Measurements from ENCODE around the gene ZCCHC7.
"Not testable (repeated sequence)": the region's sequence is repeated elsewhere in the genome, so short reads cannot be mapped to it uniquely, and the experiment has no call there.

The ZCCHC7 gene

DNA sequence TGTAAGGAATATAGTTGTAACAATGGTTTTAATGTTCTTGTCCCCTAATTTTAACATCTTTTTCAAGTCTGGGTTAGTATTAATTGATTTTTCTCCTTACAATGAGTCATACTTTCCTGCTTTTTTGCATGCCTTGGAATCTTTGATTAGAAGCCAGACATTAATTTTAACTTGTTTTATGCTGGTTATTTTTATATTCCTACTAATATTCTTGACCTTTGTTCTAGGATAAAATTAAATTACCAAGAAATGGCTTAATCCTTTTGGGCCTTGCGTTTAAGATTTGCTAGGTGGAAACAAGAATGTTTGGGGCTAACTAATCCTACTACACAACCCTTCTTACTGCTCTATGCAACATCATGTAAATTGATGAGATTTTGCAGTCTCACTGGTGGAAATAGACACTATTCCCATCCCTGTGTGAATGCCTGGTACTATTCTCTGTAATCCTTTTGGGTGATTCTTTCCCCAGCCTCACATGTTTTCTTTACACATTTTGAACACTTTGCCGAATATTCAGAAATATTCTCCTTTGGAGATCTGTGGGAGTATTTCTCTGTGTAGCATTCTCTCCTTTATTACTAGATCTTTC is 47.2 kb downstream of the ZCCHC7 start:
- in situ Hi-C loops (cut with MboI; ENCODE audit: low sequenced_read_pairs), result no loop called here

DNA sequence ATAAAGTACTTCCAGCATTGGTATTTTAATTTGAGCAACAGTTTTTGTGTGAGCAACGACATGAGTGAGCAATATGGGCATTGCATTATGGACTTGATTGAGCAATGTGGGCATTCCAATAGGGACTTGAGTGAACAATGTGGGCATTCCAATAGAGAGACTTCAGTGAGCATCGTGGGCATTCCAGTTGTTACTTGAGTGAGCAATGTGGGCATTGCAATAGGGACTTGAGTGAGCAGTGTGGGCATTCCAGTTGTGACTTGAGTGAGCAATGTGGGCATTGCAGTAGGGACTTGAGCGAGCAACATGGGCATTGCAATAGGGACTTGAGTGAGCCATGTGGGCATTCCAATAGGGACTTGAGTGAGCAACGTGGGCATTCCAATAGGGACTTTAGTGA is 52.2 kb downstream of the ZCCHC7 start:
- in situ Hi-C loops (cut with MboI; ENCODE audit: low sequenced_read_pairs), result no loop called here

- in situ Hi-C loops (cut with MboI; ENCODE audit: low sequenced_read_pairs), result no loop called here
Measured at GRCh38 chr9:37174247-37174646, 53.9 kb downstream of the ZCCHC7 start.

DNA sequence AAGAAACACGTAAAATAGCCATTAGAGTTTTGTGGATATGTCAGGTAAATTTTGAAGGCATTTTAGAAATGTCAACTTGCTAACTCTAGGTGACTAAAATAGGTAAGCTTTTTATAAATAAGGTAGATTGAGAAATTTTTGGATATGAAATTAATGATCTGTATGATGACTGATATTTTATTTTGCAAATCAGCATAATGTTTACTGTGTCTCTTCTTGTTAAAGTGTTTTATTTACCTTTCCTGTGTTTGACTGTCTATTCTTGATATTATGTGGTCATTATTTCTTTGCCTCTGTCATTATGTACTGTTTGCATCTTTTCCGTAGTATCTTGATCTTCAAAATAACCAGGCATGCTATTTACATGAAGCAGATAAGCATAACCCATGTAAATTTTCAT is 58.4 kb downstream of the ZCCHC7 start:
- in situ Hi-C loops (cut with MboI; ENCODE audit: low sequenced_read_pairs), result no loop called here

DNA sequence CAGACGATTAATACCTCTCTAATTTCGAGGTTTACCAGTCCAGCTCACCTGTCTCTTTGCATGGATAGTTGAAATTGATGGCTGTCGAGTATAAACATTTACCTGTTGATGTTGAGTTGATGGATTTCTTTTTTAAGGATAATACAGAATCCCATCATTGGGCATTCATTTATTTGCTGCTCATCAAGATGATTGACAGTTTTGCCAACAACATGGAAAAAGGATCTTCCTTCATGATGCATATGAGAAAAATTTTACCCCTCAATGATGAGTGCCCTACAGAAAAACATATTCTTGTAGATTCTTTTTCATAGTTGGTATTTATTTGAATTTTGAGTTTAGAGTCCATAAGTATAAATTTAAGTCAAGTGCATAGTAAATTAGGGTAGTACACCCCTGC is 59.2 kb downstream of the ZCCHC7 start:
- in situ Hi-C loops (cut with MboI; ENCODE audit: low sequenced_read_pairs), result no loop called here

DNA sequence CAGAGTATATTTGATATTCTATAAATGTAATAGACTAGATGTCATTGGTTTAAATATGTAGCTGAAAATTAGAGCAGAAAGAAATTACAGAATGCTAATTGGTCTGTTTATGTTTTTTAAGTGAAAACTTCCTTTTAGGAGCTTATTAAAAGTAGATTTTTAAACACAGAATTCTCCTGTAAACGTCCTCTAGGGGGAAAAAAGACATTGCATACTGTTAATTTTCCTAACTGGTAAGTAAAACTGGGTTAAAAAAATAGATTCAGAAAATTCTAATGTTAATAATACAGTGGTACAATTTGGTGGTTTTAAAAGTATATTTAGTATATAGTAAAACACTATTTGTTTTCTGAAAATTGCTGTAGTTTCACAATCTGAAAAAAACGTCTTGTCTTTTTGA is 59.8 kb downstream of the ZCCHC7 start:
- in situ Hi-C loops (cut with MboI; ENCODE audit: low sequenced_read_pairs), result no loop called here

DNA sequence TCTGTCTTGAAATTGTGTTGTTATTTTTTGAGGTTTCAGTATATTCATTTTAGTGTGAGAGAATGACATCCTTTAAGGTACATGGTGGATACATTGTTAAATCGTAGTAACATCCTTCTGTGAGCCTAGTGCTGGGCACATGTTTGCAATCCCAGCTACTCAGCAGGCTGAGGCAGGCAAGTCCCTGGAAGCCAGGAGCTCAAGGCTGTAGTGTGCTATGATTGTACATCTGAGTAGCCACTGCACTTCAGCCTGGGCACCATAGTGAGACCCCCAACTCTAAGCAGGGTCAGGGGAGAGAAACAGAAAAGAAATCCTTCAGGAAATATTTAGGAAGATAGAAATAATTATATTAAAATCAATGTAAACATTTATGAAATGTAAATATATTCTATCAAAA is 62.3 kb downstream of the ZCCHC7 start:
- in situ Hi-C loops (cut with MboI; ENCODE audit: low sequenced_read_pairs), result no loop called here

DNA sequence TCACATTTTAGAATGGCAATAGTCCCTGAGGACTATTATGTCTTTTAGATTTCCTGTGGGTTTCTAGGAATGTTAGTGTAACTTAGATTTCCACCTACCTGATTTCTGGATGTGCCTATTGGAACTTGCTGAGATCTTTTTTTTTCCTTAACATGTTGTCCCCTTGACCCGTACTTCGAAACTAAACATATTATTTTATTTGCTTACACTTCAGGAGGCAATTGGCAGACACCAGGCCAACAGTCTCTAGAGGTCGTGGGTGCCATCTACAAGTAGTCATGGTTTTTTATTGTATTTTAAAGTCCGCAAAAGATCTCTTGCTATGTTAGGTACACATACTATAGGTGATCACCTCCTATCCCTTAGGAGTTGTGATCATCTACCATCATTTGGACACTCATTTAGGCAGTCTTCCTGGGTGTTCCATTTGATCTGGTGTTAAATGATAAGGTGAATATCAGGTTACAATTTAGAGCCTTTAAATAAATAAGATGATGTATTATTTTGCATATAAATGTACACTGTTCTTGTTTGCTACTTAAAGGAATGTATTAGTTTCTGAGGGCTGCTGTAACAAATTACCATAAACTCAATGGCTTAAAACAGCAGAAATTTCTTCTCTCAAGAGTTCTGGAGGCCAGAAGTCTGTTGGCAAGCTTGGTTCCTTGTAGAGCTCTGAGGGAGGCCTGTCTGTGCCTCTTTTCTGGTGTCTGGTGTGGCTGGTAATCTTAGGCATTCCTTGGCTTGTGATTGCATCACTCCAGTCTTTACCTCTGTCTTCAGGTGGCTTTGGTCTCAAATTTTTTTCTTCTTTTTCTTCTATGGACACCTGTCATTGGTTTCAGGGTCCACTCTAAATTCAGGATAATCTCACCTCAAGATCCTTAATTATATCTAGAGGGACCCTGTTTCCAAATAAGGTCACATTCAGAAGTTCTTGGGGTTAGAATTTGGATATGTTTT is 64.8 kb downstream of the ZCCHC7 start:
- in situ Hi-C loops (cut with MboI; ENCODE audit: low sequenced_read_pairs), result no loop called here

DNA sequence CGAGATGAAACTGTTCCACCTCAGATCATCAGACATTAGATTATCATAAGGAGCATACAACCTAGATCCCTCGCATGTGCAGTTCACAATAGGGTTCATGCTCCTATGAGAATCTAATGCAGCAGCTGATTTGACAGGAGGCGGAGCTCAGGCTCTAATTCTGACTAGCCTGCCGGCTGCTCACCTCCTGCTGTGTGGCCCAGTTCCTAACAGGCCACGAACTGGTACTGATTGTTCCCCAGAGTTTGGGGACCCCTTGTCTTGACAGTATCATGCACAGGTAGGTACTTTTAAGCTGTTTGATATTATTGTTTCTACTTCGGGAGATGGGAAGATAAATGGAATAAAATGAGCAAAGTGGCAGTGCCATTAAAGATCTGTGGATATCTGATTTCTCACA is 66.9 kb downstream of the ZCCHC7 start:
- in situ Hi-C loops (cut with MboI; ENCODE audit: low sequenced_read_pairs), result no loop called here

DNA sequence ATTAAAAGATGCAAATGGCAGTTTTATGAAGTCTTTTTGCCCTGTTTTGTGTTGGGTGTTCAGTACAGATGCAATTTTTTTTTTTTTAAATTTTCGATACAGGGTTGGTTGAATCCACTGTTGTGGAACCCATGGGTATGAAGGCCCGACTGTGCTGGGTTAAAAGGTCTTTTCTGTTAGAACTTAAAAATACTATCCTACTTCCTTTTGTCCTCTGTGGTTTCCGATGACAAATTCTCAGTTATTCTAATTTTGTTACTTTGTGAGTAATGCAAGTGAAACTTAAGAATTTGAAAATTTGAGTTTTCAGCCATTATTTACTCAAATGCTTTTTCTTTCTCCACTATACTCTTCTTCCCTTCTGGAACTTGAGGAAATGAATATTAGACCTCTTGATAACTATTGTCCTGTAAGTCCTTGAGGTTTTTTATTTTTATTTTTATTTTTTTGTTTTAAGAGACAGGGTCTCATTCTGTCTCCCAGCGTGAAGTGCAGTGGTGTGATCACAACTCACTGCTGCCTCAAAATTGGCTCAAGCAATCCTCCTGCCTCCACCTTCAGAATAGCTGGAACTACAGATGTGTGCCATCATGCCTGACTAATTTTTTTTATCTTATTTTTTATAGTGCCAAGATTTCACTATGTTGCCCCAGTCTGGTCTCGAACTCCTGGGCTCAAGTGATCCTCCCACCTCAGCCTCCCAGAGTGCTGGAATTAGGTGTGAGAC is 67.5 kb downstream of the ZCCHC7 start:
- in situ Hi-C loops (cut with MboI; ENCODE audit: low sequenced_read_pairs), result no loop called here

DNA sequence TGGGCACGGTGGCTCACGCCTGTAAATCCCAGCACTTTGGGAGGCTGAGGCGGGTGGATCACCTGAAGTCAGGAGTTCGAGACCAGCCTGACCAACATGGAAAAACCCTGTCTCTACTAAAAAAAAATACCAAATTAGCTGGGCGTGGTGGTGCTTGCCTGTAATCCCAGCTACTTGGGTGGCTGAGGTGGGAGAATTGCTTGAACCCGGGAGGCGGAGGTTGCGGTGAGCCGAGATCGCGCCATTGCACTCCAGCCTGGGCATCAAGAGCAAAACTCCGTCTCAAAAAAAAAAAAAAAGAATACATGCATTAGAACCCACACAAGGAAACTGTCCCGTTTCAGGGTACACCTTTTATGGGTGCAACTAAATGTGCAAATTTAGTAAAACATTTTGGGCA is 70.4 kb downstream of the ZCCHC7 start:
- in situ Hi-C loops (cut with MboI; ENCODE audit: low sequenced_read_pairs), result not testable (repeated sequence)

DNA sequence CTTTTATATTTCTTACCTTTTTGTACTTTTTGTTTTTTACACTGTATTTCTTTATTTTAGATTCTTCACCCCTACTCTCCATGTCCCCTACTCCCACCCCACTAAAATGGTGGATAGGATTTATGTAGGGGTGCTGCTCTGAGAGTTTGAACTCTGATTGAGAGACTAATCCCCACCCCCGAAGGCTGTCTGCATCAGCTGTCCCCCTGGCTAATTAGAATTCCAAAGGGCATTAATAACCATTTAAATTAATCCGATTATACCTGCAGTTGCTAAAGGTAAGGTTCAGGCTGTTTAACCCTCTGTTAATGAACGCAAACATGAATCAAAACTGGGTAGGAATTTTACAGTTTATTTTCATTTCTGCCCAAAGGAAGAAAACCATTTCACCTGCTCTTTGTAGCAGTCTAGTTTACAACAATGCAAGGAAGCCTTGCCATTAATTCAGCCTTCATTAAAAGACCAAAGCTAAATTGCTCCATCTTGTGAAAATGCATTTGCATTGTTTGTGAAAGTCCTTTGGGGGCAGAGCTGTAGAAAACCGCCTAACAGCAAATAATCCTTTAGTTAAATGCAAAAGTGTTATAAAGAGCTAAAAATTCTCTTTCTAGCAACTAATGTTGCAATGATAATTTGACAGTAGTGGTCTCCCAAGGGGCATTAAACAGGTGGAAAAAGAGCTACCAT is 71.2 kb downstream of the ZCCHC7 start:
- in situ Hi-C loops (cut with MboI; ENCODE audit: low sequenced_read_pairs), result no loop called here

DNA sequence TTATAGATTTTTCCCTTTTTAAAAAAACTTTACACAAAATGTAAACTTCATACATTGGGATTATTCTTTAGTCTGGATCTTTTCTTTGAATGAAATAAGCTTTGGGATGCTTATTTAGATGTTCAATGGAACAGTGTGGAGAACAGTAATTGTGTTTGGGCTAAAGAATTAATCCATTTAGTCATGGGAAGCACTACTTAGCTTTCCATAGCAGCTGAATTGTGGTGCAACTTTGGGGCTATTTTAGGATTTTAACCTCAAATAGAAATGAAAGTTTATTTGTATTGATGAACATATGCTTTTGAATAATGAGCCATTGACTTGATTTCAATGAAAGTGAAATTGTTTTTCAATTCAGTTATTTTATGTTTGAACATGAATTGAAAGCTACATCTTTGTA is 72.4 kb downstream of the ZCCHC7 start:
- in situ Hi-C loops (cut with MboI; ENCODE audit: low sequenced_read_pairs), result no loop called here

- in situ Hi-C loops (cut with MboI; ENCODE audit: low sequenced_read_pairs), result no loop called here
Measured at GRCh38 chr9:37197158-37198038, 77.0 kb downstream of the ZCCHC7 start.

DNA sequence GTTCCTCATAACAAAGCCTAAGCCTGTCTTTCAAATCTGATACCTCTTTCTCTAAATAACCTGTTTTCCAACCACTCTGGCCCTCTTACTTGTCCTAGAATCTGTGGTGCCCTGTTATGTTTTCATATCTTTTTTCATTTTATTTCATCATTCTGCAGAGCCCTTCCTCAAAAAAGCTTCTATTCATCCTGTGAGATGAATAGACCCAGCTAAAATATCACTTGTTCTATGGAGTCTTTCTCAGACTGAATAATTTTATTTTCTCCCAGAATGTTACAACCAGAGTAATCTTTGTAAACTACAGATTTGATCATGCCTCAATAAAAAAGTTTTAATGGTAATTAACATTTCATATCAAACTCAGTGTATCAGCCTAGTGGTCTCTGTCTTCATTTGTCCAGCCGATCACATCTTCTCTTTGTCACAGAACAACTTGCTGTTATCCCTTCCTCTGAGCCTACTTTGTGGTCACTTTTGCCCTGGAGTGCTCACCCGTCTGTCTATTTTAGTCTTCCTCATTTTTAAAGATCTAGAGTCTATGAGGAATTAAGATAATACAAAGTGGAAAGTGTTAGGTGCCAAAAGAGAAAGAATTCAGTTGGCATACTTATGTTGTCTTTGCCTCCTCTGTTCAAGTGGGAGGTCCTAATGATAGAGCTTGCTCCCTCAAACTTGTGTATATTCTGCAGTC is 77.8 kb downstream of the ZCCHC7 start:
- in situ Hi-C loops (cut with MboI; ENCODE audit: low sequenced_read_pairs), result no loop called here

DNA sequence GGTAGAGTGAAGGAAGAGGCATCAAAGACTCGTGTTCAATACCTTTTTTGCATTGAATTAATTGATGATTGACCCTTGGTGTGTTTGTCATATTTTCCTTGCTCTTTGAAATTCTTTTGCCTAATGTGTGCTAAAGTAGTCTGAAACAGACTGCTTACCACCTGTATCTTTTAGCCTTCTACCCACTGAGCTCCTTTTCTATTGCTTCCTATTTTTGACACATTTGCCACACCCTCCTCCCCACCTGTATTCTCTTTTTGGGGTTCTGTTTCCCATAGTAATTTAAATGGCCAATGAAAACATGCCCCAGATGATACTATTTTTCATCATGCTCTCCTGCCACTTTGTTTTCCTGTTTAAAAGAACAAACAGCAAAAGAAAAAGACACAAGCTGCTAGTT is 78.5 kb downstream of the ZCCHC7 start:
- in situ Hi-C loops (cut with MboI; ENCODE audit: low sequenced_read_pairs), result no loop called here

- in situ Hi-C loops (cut with MboI; ENCODE audit: low sequenced_read_pairs), result no loop called here
Measured at GRCh38 chr9:37200433-37201005, 80.1 kb downstream of the ZCCHC7 start.

DNA sequence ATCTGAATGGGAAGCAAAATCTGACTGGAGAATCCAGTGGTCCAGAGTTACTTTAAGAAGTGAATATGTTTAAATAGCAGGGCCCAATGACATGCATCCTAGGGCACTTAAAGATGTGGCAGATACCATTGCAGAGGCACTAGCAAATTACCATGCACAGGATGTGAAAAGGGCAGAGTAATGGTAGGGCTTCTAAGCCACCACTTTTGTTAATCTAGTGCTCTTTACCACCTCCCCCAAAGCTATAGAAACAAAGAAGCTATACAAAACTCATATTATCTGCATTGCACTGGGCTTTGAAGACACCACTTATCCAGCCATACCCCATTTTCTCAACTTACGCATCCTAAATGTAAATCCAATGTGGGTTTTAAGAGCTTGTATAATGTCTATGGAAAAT is 81.2 kb downstream of the ZCCHC7 start:
- in situ Hi-C loops (cut with MboI; ENCODE audit: low sequenced_read_pairs), result no loop called here

DNA sequence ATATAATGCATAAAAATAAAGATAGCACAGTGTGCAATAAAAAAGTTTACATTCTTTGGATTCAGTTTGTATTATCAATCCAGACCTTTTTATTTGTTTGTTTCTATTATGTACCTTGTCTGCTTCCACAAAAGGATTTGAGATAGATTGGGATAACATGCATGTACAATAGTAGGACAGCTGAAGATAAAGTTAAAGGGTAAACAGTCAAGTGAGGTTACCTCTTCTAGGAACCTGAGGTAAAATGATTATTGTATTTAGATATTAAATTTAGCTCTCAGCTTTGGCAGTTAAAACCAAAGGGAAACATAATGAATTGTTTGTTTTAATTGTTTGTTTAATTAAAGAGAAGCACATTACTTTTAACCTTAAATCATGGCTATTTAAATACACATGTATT is 81.7 kb downstream of the ZCCHC7 start:
- in situ Hi-C loops (cut with MboI; ENCODE audit: low sequenced_read_pairs), result no loop called here
